ENCODE measurements around the gene KDM2B. TPM values are rescaled to one million over a fixed set of nuclear protein-coding genes. Genes with fewer than 3 reads are reported as not detected.
A peak's percentile ranks its signal among the peaks of the same experiment; 100 is the strongest.

Gene KDM2B
- total and polyA plus RNA-seq, 2 of the 8 experiments (the other 6 are each of a cell fraction or from before 2014, with no cell fraction given) = 111 to 162 TPM

DNA sequence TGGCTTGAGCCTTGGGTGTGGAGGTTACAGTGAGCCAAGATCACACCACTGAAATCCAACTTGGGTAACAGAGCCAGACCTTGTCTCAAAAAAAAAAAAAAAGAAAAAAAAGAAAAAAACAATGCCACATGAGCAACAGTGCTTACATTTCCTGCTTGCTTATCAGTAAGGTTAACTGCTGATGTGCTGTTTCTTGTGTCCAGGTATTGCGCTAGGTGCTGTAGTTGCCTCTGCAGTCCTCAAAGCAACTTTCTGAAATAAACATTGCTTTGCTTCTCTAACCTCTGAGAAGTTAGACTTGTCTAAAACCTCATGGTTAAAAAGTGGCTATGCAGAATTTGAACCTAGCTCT, 156.2 kb downstream of the KDM2B start:
- no peak for DNase-seq (ENCODE audit: low read depth in 1 of 2, low spot score in 2 of 2)

More for the DNA sequence above, 156.2 kb downstream of the KDM2B start:
- no peak overlapping the region for H2BK12ac ChIP-seq (ENCODE audit: low read depth, low read length)
- H4K91ac ChIP-seq (replicated peaks; ENCODE audit: insufficient read length, low read length) = no peak overlapping the region
- peaks cover 2% of the 10 kb centered on the region; the same call in 1 of the 2 replicates for H3K79me1 ChIP-seq (ENCODE audit: low read depth, low read length)
- no peak overlapping the region for H3K27ac ChIP-seq (ENCODE audit: low read depth, low read length)
- H3K9me3 ChIP-seq (ENCODE audit: insufficient read depth in 2 of 2, low read depth in 1 of 2, low read length in 1 of 2) = no peaks in the 10 kb centered on the region
- no peaks in the 10 kb centered on the region for H3K27me3 ChIP-seq (replicated peaks in 1 of 4; ENCODE audit: control insufficient read depth in 3 of 4, extremely low read depth in 1 of 4, insufficient read depth in 3 of 4, low read length in 3 of 4)
- 100% methylated on average over 1 of the region's 1 CpG; no CpG with 5 or more reads in 1 of the 2 experiments for WGBS, 2 experiments (ENCODE audit: extremely low coverage in 1 of 2, insufficient coverage in 1 of 2, insufficient read length in 1 of 2, insufficient replicate concordance in 2 of 2, low coverage in 1 of 2, low lambda C conversion rate in 2 of 2, missing lambda C conversion rate in 1 of 2)
- H3K18ac ChIP-seq (ENCODE audit: extremely low read depth, low read length) = no peak overlapping the region
- no peak for FAIRE-seq
- POLR2A ChIA-PET (ENCODE audit: partially characterized antibody) = interaction anchor here (0.6 to 2.8 kb wide), 8 partner anchors 9 to 108 kb away, joined by 3 to 10 read pairs (median 3); no protein-coding TSS in a partner anchor
- TF ChIP-seq POLR2AphosphoS5 (IDR thresholded peaks at IDR 0.05; ENCODE audit: low read depth, low read length) (0 out of 2 replicates have a peak, but pooled peaks have one; percentile 11), ZNF274 (IDR thresholded peaks at IDR 0.05; ENCODE audit: borderline replicate concordance, extremely low read depth, low read length) (no peak)
- no peaks in the 10 kb centered on the region for H3K23me2 ChIP-seq (ENCODE audit: low read depth, low read length)
- no peak overlapping the region for H2BK120ac ChIP-seq (replicated peaks; ENCODE audit: low read depth, low read length)
- no peaks in the 10 kb centered on the region for H3K4me1 ChIP-seq (replicated peaks in 1 of 4; ENCODE audit: control insufficient read depth in 3 of 4, insufficient read depth in 4 of 4, low read length in 3 of 4)
- H4K20me1 ChIP-seq (replicated peaks in 1 of 2; ENCODE audit: control insufficient read depth in 1 of 2, insufficient read depth in 2 of 2, low read length in 2 of 2) = peaks cover 5% of the 10 kb centered on the region in 2 experiments
- H3K4ac ChIP-seq (replicated peaks; ENCODE audit: insufficient read length, low read depth, low read length) = no peak overlapping the region
- no peak overlapping the region for H3K56ac ChIP-seq (replicated peaks; ENCODE audit: insufficient read length, low read depth, low read length)
- H3K4me2 ChIP-seq (ENCODE audit: insufficient read depth in 1 of 2, low read depth in 2 of 2, low read length in 2 of 2) = no peak overlapping the region
- no peak overlapping the region for H2BK5ac ChIP-seq (ENCODE audit: low read depth, low read length)
- H4K5ac ChIP-seq (ENCODE audit: insufficient read length, low read depth, low read length) = no peak overlapping the region
- no peak overlapping the region for H2BK15ac ChIP-seq (ENCODE audit: low read length)
- H2AFZ ChIP-seq (ENCODE audit: low read length) = no peak overlapping the region
- no peak overlapping the region for H3K9ac ChIP-seq (replicated peaks in 1 of 4; ENCODE audit: extremely low read depth in 1 of 4, low read depth in 3 of 4, low read length in 3 of 4)
- no peak overlapping the region for H3K4me3 ChIP-seq (ENCODE audit: extremely low read depth in 1 of 4, insufficient read depth in 2 of 4, low read depth in 3 of 4, low read length in 4 of 4)
- no peak overlapping the region for H3K23ac ChIP-seq (ENCODE audit: insufficient read length)
- H3K79me2 ChIP-seq (ENCODE audit: control insufficient read depth in 1 of 2, insufficient read depth in 2 of 2, low read length in 2 of 2) = no peaks in the 10 kb centered on the region
- H2BK20ac ChIP-seq (ENCODE audit: low read length) = no peak overlapping the region
- H2AK5ac ChIP-seq (ENCODE audit: low read depth, low read length) = no peak overlapping the region
- H3K36me3 ChIP-seq (ENCODE audit: control insufficient read depth in 2 of 4, insufficient read depth in 4 of 4, low read length in 3 of 4) = peaks cover 31 to 95% (median 69%) of the 10 kb centered on the region in 4 experiments
- CTCF ChIA-PET (ENCODE audit: partially characterized antibody) = interaction anchor here (0.8 to 5.5 kb wide), 4 partner anchors 9 to 53 kb away, joined by 3 to 49 read pairs (median 4); no protein-coding TSS in a partner anchor
- no peak overlapping the region for H3K14ac ChIP-seq (ENCODE audit: insufficient read length)
- no peak overlapping the region for H4K8ac ChIP-seq (ENCODE audit: extremely low read depth, insufficient read depth, low read length)
